ENCODE results near the gene ADRB2. TPM values are rescaled to one million over a fixed set of nuclear protein-coding genes. Genes with fewer than 3 reads are reported as not detected.

The ADRB2 gene
- total and polyA plus RNA-seq, 11 donors, result 1.8 to 8.3 (median 5.2) TPM

DNA sequence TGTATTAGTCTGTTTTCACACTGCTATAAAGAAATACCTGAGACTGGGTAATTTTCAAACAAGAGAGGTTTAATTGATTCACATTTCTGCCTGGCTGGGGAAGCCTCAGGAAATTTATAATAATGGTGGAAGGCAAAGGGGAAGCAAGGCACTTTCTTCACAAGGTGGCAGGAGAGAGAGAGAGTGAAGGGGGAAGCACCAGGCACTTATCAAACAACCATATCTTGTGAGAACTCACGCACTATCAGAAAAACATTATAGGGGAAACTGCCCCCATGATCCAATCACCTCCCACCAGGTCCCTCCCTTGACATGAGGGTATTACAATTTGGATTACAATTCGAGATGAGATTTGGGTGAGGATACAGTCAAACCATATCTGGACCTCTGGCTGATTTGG, 34.7 kb downstream of the ADRB2 start:
- Histone ChIP-seq H3K36me3 (no peaks in the 10 kb centered on the region), H3K9me3 (no peaks in the 10 kb centered on the region), H3K27me3 (no peaks in the 10 kb centered on the region), H3K4me3 (no peak overlapping the region), H3K4me1 (peaks cover 0 to 50% (median 34%) of the 10 kb centered on the region in 12 donors), H3K27ac (no peak overlapping the region)
- TF ChIP-seq, protein P1, sequence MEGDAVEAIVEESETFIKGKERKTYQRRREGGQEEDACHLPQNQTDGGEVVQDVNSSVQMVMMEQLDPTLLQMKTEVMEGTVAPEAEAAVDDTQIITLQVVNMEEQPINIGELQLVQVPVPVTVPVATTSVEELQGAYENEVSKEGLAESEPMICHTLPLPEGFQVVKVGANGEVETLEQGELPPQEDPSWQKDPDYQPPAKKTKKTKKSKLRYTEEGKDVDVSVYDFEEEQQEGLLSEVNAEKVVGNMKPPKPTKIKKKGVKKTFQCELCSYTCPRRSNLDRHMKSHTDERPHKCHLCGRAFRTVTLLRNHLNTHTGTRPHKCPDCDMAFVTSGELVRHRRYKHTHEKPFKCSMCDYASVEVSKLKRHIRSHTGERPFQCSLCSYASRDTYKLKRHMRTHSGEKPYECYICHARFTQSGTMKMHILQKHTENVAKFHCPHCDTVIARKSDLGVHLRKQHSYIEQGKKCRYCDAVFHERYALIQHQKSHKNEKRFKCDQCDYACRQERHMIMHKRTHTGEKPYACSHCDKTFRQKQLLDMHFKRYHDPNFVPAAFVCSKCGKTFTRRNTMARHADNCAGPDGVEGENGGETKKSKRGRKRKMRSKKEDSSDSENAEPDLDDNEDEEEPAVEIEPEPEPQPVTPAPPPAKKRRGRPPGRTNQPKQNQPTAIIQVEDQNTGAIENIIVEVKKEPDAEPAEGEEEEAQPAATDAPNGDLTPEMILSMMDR (IDR thresholded peaks at IDR 0.05), result no peak
- no peak for TF ChIP-seq POLR2A (IDR thresholded peaks at IDR 0.05)
- intact Hi-C loops (cut with DNase I), result no loop called here
- 79 to 87% (median 80%) methylated on average over 2 of the region's 2 CpGs for WGBS, 4 donors
- no peak for ATAC-seq
- no peak for DNase-seq

DNA sequence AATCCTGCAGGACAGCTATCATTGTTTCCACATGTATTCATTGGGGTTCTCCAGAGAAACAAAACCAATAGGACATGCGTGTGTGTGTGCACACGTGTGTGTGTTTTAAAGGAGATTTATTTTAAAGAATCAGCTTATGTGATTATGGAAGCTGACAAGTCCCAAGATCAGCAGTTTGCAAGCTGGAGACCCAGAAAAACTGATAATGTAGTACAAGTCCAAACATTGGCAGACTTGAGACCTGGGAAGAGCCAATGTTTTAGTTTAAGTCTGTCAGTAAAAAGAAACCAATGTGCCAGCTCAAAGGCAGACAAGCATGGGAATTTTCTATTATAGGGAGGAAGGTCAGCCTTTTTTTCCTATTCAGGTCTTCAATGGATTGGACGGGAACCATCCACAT, 35.3 kb downstream of the ADRB2 start:
- H3K9me3 ChIP-seq, result no peaks in the 10 kb centered on the region
- intact Hi-C loops (cut with DNase I), result no loop called here
- TF ChIP-seq, protein P1 (IDR thresholded peaks at IDR 0.05), result no peak
- TF ChIP-seq POLR2A (IDR thresholded peaks at IDR 0.05), result no peak
- H3K27ac ChIP-seq, result no peak overlapping the region
- no peaks in the 10 kb centered on the region for H3K27me3 ChIP-seq
- WGBS, 4 donors, result 92 to 96% (median 96%) methylated on average over 3 of the region's 3 CpGs
- DNase-seq (no peak), ATAC-seq (no peak)
- H3K36me3 ChIP-seq, result no peaks in the 10 kb centered on the region
- H3K4me3 ChIP-seq, result no peak overlapping the region
- H3K4me1 ChIP-seq, result peaks cover 0 to 44% (median 29%) of the 10 kb centered on the region in 12 donors

DNA sequence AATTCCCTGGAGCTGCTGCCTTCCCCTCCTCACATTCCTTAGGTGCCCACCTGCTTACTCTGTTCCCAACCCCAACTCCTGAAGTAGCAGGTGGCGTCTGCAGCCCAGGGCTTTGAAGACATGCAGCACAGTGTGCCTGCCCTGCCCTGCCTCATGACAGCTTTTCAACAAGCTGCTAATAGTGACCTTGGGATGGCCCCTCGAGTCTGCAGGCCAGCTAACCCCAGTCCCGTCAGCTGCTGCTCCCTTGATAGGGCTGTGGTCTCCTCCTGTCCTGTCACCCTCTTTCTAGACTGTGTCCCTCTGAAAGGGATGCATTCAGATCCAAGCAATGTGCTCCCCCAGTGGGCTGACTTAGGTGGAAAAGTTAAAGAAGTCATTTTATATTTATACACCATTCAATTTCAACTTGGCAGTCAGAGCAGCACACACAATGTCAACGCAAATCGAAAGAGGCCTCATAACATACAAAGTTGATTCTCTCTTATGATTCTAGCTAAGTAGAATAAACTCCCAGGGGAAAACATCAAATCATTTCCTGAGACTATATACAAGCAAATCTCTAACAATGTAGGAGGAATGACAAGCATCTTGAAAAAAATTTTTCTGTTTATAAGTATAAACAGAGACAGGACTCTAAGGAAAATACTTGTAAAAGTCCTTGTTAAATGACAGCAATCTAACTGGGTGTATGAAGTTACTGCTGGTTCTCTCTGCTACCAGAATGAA, 37.9 kb downstream of the ADRB2 start:
- Histone ChIP-seq H3K36me3 (no peaks in the 10 kb centered on the region), H3K4me3 (no peak overlapping the region), H3K27me3 (no peaks in the 10 kb centered on the region), H3K4me1 (peaks cover 0 to 24% (median 16%) of the 10 kb centered on the region in 12 donors), H3K27ac (peak overlapping the region; percentile 7 to 83 (median 68)), H3K9me3 (no peaks in the 10 kb centered on the region)
- intact Hi-C loops (cut with DNase I), result loop anchor here in 1 of 10 donors (2.0 kb wide), 1 partner anchor 37 kb away; the partner anchor contains the start of gene ADRB2
- 16 to 26% (median 21%) methylated on average over 3 to 5 of the region's 5 CpGs for WGBS, 4 donors
- TF ChIP-seq, protein P1 (IDR thresholded peaks at IDR 0.05), result peak in 2 of 12 donors; percentile 3 to 25
- TF ChIP-seq POLR2A (IDR thresholded peaks at IDR 0.05), result no peak
- ATAC-seq (peak; percentile 72 to 88 (median 86)), DNase-seq (peak in 3 of 5 donors; percentile 30 to 59 (median 37))

DNA sequence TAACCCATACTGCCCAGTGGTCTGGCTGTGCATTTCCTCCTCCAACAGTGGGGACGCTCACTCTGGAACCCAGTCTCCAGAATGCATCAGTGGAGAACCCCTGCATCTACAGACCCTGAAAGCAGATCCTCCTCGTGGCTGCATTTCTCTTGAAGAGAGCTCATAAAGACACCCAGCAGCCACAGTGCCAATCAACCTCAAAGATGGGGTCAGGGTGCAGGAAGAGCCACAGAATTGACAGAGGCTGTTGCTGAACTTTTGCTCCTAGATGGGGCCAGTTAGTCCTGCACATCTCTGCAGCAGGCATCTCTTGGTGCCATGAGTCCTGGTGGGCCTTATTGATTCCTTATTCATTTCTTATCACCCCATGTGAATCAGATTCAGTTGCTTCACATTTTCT, 39.6 kb downstream of the ADRB2 start:
- TF ChIP-seq, protein P1 (IDR thresholded peaks at IDR 0.05), result no peak
- TF ChIP-seq POLR2A (IDR thresholded peaks at IDR 0.05), result no peak
- ATAC-seq (no peak), DNase-seq (no peak)
- Histone ChIP-seq H3K27ac (no peak overlapping the region), H3K4me1 (peaks cover 0 to 24% (median 14%) of the 10 kb centered on the region in 12 donors), H3K9me3 (no peaks in the 10 kb centered on the region), H3K4me3 (no peak overlapping the region), H3K36me3 (no peaks in the 10 kb centered on the region), H3K27me3 (no peaks in the 10 kb centered on the region)
- whole genome bisulfite sequencing, 4 donors, result 61 to 94% (median 90%) methylated on average over 2 of the region's 2 CpGs
- intact Hi-C loops (cut with DNase I), result loop anchor here in 2 of 10 donors (5.0 kb wide), 2 partner anchors 34 to 36 kb away; no protein-coding TSS in a partner anchor

All from heart left ventricle (tissue), 16 donors.